ENCODE results near the gene SH2D4B. TPM values are rescaled to one million over a fixed set of nuclear protein-coding genes. Genes with fewer than 3 reads are reported as not detected.

The SH2D4B gene
- total RNA-seq, 1 experiment from 2014 or later: not detected

- Histone ChIP-seq H3K9ac (ENCODE audit: low read length) (no peak overlapping the region), H3K79me2 (ENCODE audit: low read length) (no peaks in the 10 kb centered on the region), H3K9me2 (replicated peaks; ENCODE audit: low read length) (no peaks in the 10 kb centered on the region), H3F3A (ENCODE audit: low read length, unreplicated experiment) (no peaks in the 10 kb centered on the region), H3K27ac (ENCODE audit: low read length) (no peak overlapping the region), H3K4me1 (ENCODE audit: insufficient read depth, low read length) (no peaks in the 10 kb centered on the region), H3K4me2 (ENCODE audit: low read length) (no peak overlapping the region), H3K4me3 (ENCODE audit: low read length) (no peak overlapping the region), H3K9me3 (ENCODE audit: low read length) (no peaks in the 10 kb centered on the region), H3K27me3 (ENCODE audit: low read length) (no peaks in the 10 kb centered on the region), H3K36me3 (ENCODE audit: low read depth, low read length) (no peaks in the 10 kb centered on the region), H2AFZ (ENCODE audit: low read length) (no peak overlapping the region), H4K20me1 (ENCODE audit: low read length) (no peaks in the 10 kb centered on the region)
- CTCF ChIA-PET: no interaction called here
- DNase-seq: no peak
- intact Hi-C loops (cut with micrococcal nuclease): no loop called here
- TF ChIP-seq EZH2phosphoT487 (IDR thresholded peaks at IDR 0.05; ENCODE audit: borderline replicate concordance, low read length) (no peak), EZH2 (IDR thresholded peaks at IDR 0.05; ENCODE audit: low read length, unreplicated experiment) (no peak), CTCF (conservative IDR thresholded peaks at IDR 0.05; ENCODE audit: low read depth, low read length) (no peak)
- no TSS peak for BruUV-seq (replicated peaks)
- POLR2A ChIA-PET (ENCODE audit: unreplicated experiment): no interaction called here
- ATAC-seq: no peak
Measured at GRCh38 chr10:80681142-80681541, 143.4 kb downstream of the SH2D4B start.

GRCh38 chr10:80684259-80684658 is 146.6 kb downstream of the SH2D4B start:
- H3K9me2 ChIP-seq (replicated peaks; ENCODE audit: low read length): no peaks in the 10 kb centered on the region
- no peaks in the 10 kb centered on the region for H3K27me3 ChIP-seq (ENCODE audit: low read length)
- H3K9ac ChIP-seq (ENCODE audit: low read length): no peak overlapping the region
- no peak overlapping the region for H3K27ac ChIP-seq (ENCODE audit: low read length)
- H3K36me3 ChIP-seq (ENCODE audit: low read depth, low read length): no peaks in the 10 kb centered on the region
- no peak overlapping the region for H3K4me2 ChIP-seq (ENCODE audit: low read length)
- H2AFZ ChIP-seq (ENCODE audit: low read length): no peak overlapping the region
- no TSS peak for BruUV-seq (replicated peaks)
- no peak overlapping the region for H3K4me3 ChIP-seq (ENCODE audit: low read length)
- no peaks in the 10 kb centered on the region for H3K79me2 ChIP-seq (ENCODE audit: low read length)
- POLR2A ChIA-PET (ENCODE audit: unreplicated experiment): no interaction called here
- TF ChIP-seq EZH2phosphoT487 (IDR thresholded peaks at IDR 0.05; ENCODE audit: borderline replicate concordance, low read length) (no peak), EZH2 (IDR thresholded peaks at IDR 0.05; ENCODE audit: low read length, unreplicated experiment) (no peak)
- no peaks in the 10 kb centered on the region for H4K20me1 ChIP-seq (ENCODE audit: low read length)
- intact Hi-C loops (cut with micrococcal nuclease): no loop called here
- ATAC-seq: no peak
- peak; percentile 13 for DNase-seq
- H3F3A ChIP-seq (ENCODE audit: low read length, unreplicated experiment): no peaks in the 10 kb centered on the region
- CTCF ChIA-PET: no interaction called here
- H3K4me1 ChIP-seq (ENCODE audit: insufficient read depth, low read length): no peaks in the 10 kb centered on the region
- H3K9me3 ChIP-seq (ENCODE audit: low read length): no peaks in the 10 kb centered on the region

GRCh38 chr10:80685355-80685754 is 147.7 kb downstream of the SH2D4B start:
- Histone ChIP-seq H3K27ac (ENCODE audit: low read length) (no peak overlapping the region), H3K4me3 (ENCODE audit: low read length) (no peak overlapping the region), H3K36me3 (ENCODE audit: low read depth, low read length) (no peaks in the 10 kb centered on the region), H3K79me2 (ENCODE audit: low read length) (no peaks in the 10 kb centered on the region), H2AFZ (ENCODE audit: low read length) (no peak overlapping the region), H4K20me1 (ENCODE audit: low read length) (no peaks in the 10 kb centered on the region), H3K9me3 (ENCODE audit: low read length) (no peaks in the 10 kb centered on the region), H3K9me2 (replicated peaks; ENCODE audit: low read length) (no peaks in the 10 kb centered on the region), H3F3A (ENCODE audit: low read length, unreplicated experiment) (no peaks in the 10 kb centered on the region), H3K4me1 (ENCODE audit: insufficient read depth, low read length) (no peaks in the 10 kb centered on the region), H3K9ac (ENCODE audit: low read length) (no peak overlapping the region), H3K27me3 (ENCODE audit: low read length) (no peaks in the 10 kb centered on the region), H3K4me2 (ENCODE audit: low read length) (no peak overlapping the region)
- no peak for DNase-seq
- POLR2A ChIA-PET (ENCODE audit: unreplicated experiment): no interaction called here
- no TSS peak for BruUV-seq (replicated peaks)
- TF ChIP-seq EZH2phosphoT487 (IDR thresholded peaks at IDR 0.05; ENCODE audit: borderline replicate concordance, low read length) (no peak), CTCF (conservative IDR thresholded peaks at IDR 0.05; ENCODE audit: low read depth, low read length) (no peak), EZH2 (IDR thresholded peaks at IDR 0.05; ENCODE audit: low read length, unreplicated experiment) (no peak)
- no peak for ATAC-seq
- CTCF ChIA-PET: no interaction called here
- intact Hi-C loops (cut with micrococcal nuclease): no loop called here

All from PC-3 (cell line).